GM19023 (cell line): ENCODE data around the gene GNAS.

Experiments
- ATAC-seq: cut with Tn5 transposase; IDR thresholded peaks from one replicate; pipeline ENCODE4 v1.9.1; 2021; ENCODE audit warnings: mild to moderate bottlenecking, moderate library complexity; ENCODE audit not compliant: unreplicated experiment

Gene GNAS

GRCh38 chr20:58895448-58896180, 43.1 kb downstream of the GNAS start:
- ATAC-seq, result no peak

GRCh38 chr20:58896820-58897219, 44.3 kb downstream of the GNAS start:
- no peak for ATAC-seq

GRCh38 chr20:58897488-58897887, 45.0 kb downstream of the GNAS start:
- ATAC-seq, result no peak

GRCh38 chr20:58898629-58899408, 46.3 kb downstream of the GNAS start:
- no peak for ATAC-seq

GRCh38 chr20:58899512-58899911, 47.0 kb downstream of the GNAS start:
- ATAC-seq, result no peak

- ATAC-seq, result no peak
These were observed 47.9 kb downstream of the GNAS start for GRCh38 chr20:58900397-58900796.

- no peak for ATAC-seq
These were observed 49.2 kb downstream of the GNAS start for GRCh38 chr20:58901488-58902402.

GRCh38 chr20:58903614-58904013, 51.1 kb downstream of the GNAS start:
- ATAC-seq, result no peak

GRCh38 chr20:58905236-58905635, 52.7 kb downstream of the GNAS start:
- no peak for ATAC-seq

GRCh38 chr20:58906111-58906510, 53.6 kb downstream of the GNAS start:
- ATAC-seq, result no peak

- no peak for ATAC-seq
These were observed 54.4 kb downstream of the GNAS start for GRCh38 chr20:58906894-58907293.

GRCh38 chr20:58907320-58908137, 55.0 kb downstream of the GNAS start:
- peak; percentile 76 for ATAC-seq

GRCh38 chr20:58908221-58908620, 55.7 kb downstream of the GNAS start:
- ATAC-seq, result no peak

- ATAC-seq, result no peak
These were observed 56.4 kb downstream of the GNAS start for GRCh38 chr20:58908941-58909340.

GRCh38 chr20:58909585-58909984, 57.1 kb downstream of the GNAS start:
- no peak for ATAC-seq

- no peak for ATAC-seq
These were observed 58.0 kb downstream of the GNAS start for GRCh38 chr20:58910473-58910872.

- ATAC-seq, result no peak
These were observed 58.8 kb downstream of the GNAS start for GRCh38 chr20:58911309-58911708.

- no peak for ATAC-seq
These were observed 59.5 kb downstream of the GNAS start for GRCh38 chr20:58911970-58912369.

- no peak for ATAC-seq
These were observed 60.6 kb downstream of the GNAS start for GRCh38 chr20:58913079-58913478.

GRCh38 chr20:58918621-58919020, 66.1 kb downstream of the GNAS start:
- no peak for ATAC-seq
